ENCODE measurements around the gene BAHCC1.

Gene BAHCC1

GRCh38 chr17:81383504-81384421, 11.5 kb upstream of the BAHCC1 start:
- in situ Hi-C loops (cut with MboI; ENCODE audit: low pct_unique_long_range_greater_than_20kb, low sequenced_read_pairs, unreplicated experiment) = no loop called here
- TF ChIP-seq, protein P1, sequence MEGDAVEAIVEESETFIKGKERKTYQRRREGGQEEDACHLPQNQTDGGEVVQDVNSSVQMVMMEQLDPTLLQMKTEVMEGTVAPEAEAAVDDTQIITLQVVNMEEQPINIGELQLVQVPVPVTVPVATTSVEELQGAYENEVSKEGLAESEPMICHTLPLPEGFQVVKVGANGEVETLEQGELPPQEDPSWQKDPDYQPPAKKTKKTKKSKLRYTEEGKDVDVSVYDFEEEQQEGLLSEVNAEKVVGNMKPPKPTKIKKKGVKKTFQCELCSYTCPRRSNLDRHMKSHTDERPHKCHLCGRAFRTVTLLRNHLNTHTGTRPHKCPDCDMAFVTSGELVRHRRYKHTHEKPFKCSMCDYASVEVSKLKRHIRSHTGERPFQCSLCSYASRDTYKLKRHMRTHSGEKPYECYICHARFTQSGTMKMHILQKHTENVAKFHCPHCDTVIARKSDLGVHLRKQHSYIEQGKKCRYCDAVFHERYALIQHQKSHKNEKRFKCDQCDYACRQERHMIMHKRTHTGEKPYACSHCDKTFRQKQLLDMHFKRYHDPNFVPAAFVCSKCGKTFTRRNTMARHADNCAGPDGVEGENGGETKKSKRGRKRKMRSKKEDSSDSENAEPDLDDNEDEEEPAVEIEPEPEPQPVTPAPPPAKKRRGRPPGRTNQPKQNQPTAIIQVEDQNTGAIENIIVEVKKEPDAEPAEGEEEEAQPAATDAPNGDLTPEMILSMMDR (IDR thresholded peaks at IDR 0.05; ENCODE audit: extremely low read depth, insufficient read depth, missing control alignments) = no peak
- DNase-seq (ENCODE audit: low spot score) = no peak

DNA sequence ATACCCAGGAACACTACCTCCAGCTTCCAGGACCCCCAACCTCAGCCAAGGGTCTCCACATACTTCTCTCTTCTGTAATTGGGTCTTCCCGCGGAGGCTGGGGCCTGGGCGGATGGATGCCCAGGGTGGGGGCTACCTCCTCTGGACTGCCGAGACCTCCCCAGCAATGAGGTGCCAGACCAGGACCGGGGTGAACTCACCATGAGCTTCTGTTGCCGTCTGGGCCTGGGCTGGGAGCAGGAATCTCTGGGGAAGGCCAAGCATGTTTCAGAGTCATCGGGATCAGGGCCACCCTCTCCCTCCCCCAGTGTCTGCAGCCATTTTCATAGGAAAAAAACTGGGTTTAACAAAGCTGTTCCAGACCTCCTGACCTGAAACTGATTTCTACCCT, 10.3 kb upstream of the BAHCC1 start:
- no peak for DNase-seq (ENCODE audit: low spot score)
- TF ChIP-seq, protein P1 (IDR thresholded peaks at IDR 0.05; ENCODE audit: extremely low read depth, insufficient read depth, missing control alignments) = no peak
- in situ Hi-C loops (cut with MboI; ENCODE audit: low pct_unique_long_range_greater_than_20kb, low sequenced_read_pairs, unreplicated experiment) = no loop called here

GRCh38 chr17:81385320-81386111, 9.7 kb upstream of the BAHCC1 start:
- in situ Hi-C loops (cut with MboI; ENCODE audit: low pct_unique_long_range_greater_than_20kb, low sequenced_read_pairs, unreplicated experiment) = no loop called here
- no peak for DNase-seq (ENCODE audit: low spot score)
- TF ChIP-seq, protein P1 (IDR thresholded peaks at IDR 0.05; ENCODE audit: extremely low read depth, insufficient read depth, missing control alignments) = no peak

- no peak for DNase-seq (ENCODE audit: low spot score)
- in situ Hi-C loops (cut with MboI; ENCODE audit: low pct_unique_long_range_greater_than_20kb, low sequenced_read_pairs, unreplicated experiment) = no loop called here
- TF ChIP-seq, protein P1 (IDR thresholded peaks at IDR 0.05; ENCODE audit: extremely low read depth, insufficient read depth, missing control alignments) = no peak
Observed at GRCh38 chr17:81386141-81386645, 9.1 kb upstream of the BAHCC1 start.

GRCh38 chr17:81386646-81387099, 8.6 kb upstream of the BAHCC1 start:
- TF ChIP-seq, protein P1 (IDR thresholded peaks at IDR 0.05; ENCODE audit: extremely low read depth, insufficient read depth, missing control alignments) = no peak
- in situ Hi-C loops (cut with MboI; ENCODE audit: low pct_unique_long_range_greater_than_20kb, low sequenced_read_pairs, unreplicated experiment) = no loop called here
- DNase-seq (ENCODE audit: low spot score) = no peak

Measured in GM13977 (cell line).